HCT116 (cell line): ENCODE measurements around the gene TSPAN13. TPM values are rescaled to one million over a fixed set of nuclear protein-coding genes. Genes with fewer than 3 reads are reported as not detected.

Experiments used
- ATAC-seq: fragments of 200-7000 bp; cut with Tn5 transposase; 2 replicates; pipeline ENCODE4 v1.9.1; 2020; ENCODE audit warnings: mild to moderate bottlenecking, moderate library complexity
- BruUV-seq: library from RNA; stranded (reverse); fragments of 400-500 nt; replicated peaks from 2 replicates; lab custom pipeline; 2021; lab: Mats Ljungman, UMichigan
- CTCF ChIA-PET: fragments of 300-600 bp; sonication (Branson Sonifier 250); formaldehyde crosslinking; loops from one replicate; lab custom pipeline; 2021; ENCODE audit warnings: antibody characterized with exemption; lab: Charles Lee
- POLR2A ChIA-PET: fragments of 300-600, 350-600 bp; sonication (Branson Sonifier 250); formaldehyde crosslinking; loops from one replicate; lab custom pipeline; 2021; ENCODE audit warnings: antibody characterized with exemption; lab: Charles Lee
- RAD21 ChIA-PET, 2 experiments: fragments of 300-600 bp; sonication (Branson Sonifier 250); formaldehyde crosslinking; loops; one replicate each; lab custom pipeline; 2023; ENCODE audit warnings: low total read pairs in 2 of 2; ENCODE audit not compliant: uncharacterized antibody in 2 of 2, unreplicated experiment in 2 of 2, low non-redundant PET in 1 of 2; lab: Charles Lee
- DNase-seq: peaks from one replicate; pipeline ENCODE4 v3.0.0-alpha.2; 2010; ENCODE audit warnings: low read depth, low spot score
- H2AFZ ChIP-seq: fragments of 200-600 bp; shearing (Covaris generic), sonication (generic); 2 replicates; pipeline ENCODE4 v1.6.1; 2017; ENCODE audit warnings: low read depth, mixed run types, mixed read lengths, antibody characterized with exemption, low read length; ENCODE audit not compliant: poor library complexity, severe bottlenecking
- H3K27ac ChIP-seq: 2 replicates; pipeline ENCODE4 v1.5.1; 2012; ENCODE audit warnings: low read depth, low read length
- H3K27me3 ChIP-seq: fragments of 200-600 bp; sonication (generic); 2 replicates; pipeline ENCODE4 v1.6.1; 2016; ENCODE audit warnings: mixed run types, low read length, mixed read lengths; ENCODE audit not compliant: insufficient read depth
- H3K36me3 ChIP-seq, 2 experiments: fragments of 200-500 bp in 1 of 2; fragments of 200-600 bp in 1 of 2; sonication (Bioruptor generic) in 1 of 2; sonication (generic) in 1 of 2; 2 replicates each; pipeline versions ENCODE4 v1.5.1 to v1.6.1; 2014 to 2016; ENCODE audit warnings: low read length in 2 of 2, inconsistent platforms in 1 of 2, mixed read lengths in 1 of 2, mixed run types in 1 of 2; ENCODE audit not compliant: insufficient read depth in 2 of 2, control insufficient read depth in 1 of 2
- H3K4me1 ChIP-seq, 2 experiments: fragments of 200-600 bp in 1 of 2; sonication (generic) in 1 of 2; 2 replicates each; pipeline versions ENCODE4 v1.5.1 to v1.6.1; 2012 to 2017; ENCODE audit warnings: low read length in 2 of 2, inconsistent platforms in 1 of 2, mild to moderate bottlenecking in 1 of 2, mixed read lengths in 1 of 2, mixed run types in 1 of 2, moderate library complexity in 1 of 2; ENCODE audit not compliant: insufficient read depth in 2 of 2, control insufficient read depth in 1 of 2
- H3K4me2 ChIP-seq: fragments of 200-600 bp; sonication (generic); 2 replicates; pipeline ENCODE4 v1.6.1; 2017; ENCODE audit warnings: mixed run types, low read length, mixed read lengths
- H3K4me3 ChIP-seq, 2 experiments: fragments of 200-600 bp in 1 of 2; sonication (generic) in 1 of 2; replicated peaks in 1 of 2; 2 replicates each; pipeline ENCODE4 v1.5.1; 2011 to 2016; ENCODE audit warnings: low read length in 2 of 2, control low read depth in 1 of 2, low read depth in 1 of 2, mild to moderate bottlenecking in 1 of 2, mixed read lengths in 1 of 2, mixed run types in 1 of 2
- H3K79me2 ChIP-seq: fragments of 200-600 bp; sonication (generic); 2 replicates; pipeline ENCODE4 v1.6.1; 2017; ENCODE audit warnings: mild to moderate bottlenecking, mixed run types, low read length, moderate library complexity, mixed read lengths; ENCODE audit not compliant: insufficient read depth
- H3K9ac ChIP-seq: fragments of 200-600 bp; sonication (generic); 2 replicates; pipeline ENCODE4 v1.6.1; 2016; ENCODE audit warnings: low read length, mixed read lengths
- H3K9me2 ChIP-seq: fragments of 200-600 bp; sonication (generic), shearing (Covaris generic); 2 replicates; pipeline ENCODE4 v1.6.1; 2017; ENCODE audit warnings: mixed run types, mild to moderate bottlenecking, moderate library complexity; ENCODE audit not compliant: insufficient read depth
- H3K9me3 ChIP-seq, 2 experiments: fragments of 200-500 bp in 1 of 2; fragments of 200-600 bp in 1 of 2; sonication (Bioruptor generic) in 1 of 2; sonication (generic) in 1 of 2; 2 replicates each; pipeline ENCODE4 v1.6.1; 2014 to 2017; ENCODE audit warnings: low read length in 2 of 2, mixed read lengths in 2 of 2, inconsistent platforms in 1 of 2, low read depth in 1 of 2, mild to moderate bottlenecking in 1 of 2, mixed run types in 1 of 2, moderate library complexity in 1 of 2; ENCODE audit not compliant: control insufficient read depth in 1 of 2, insufficient read depth in 1 of 2
- H4K20me1 ChIP-seq: fragments of 200-600 bp; sonication (generic), shearing (Covaris generic); 2 replicates; pipeline ENCODE4 v1.6.1; 2017; ENCODE audit warnings: mixed run types, mild to moderate bottlenecking, moderate library complexity; ENCODE audit not compliant: insufficient read depth
- CEBPB ChIP-seq: IDR thresholded peaks from 2 replicates; pipeline ENCODE4 v1.6.1; 2012; ENCODE audit warnings: low read depth
- ELF1 ChIP-seq: IDR thresholded peaks from 2 replicates; pipeline ENCODE4 v1.6.1; 2012; ENCODE audit warnings: low read depth, borderline replicate concordance
- EZH2 ChIP-seq: fragments of 200-600 bp; sonication (generic); IDR thresholded peaks from 2 replicates; pipeline ENCODE4 v1.6.1; 2017; ENCODE audit warnings: antibody characterized with exemption, mixed run types
- EZH2phosphoT487 ChIP-seq: fragments of 200-600 bp; IDR thresholded peaks from 2 replicates; pipeline ENCODE4 v1.6.1; 2018; ENCODE audit warnings: antibody characterized with exemption, borderline replicate concordance
- FOSL1 ChIP-seq: IDR thresholded peaks from 2 replicates; pipeline ENCODE4 v1.6.1; 2012; ENCODE audit warnings: low read depth
- MAX ChIP-seq: IDR thresholded peaks from 2 replicates; pipeline ENCODE4 v1.6.1; 2012
- SIN3A ChIP-seq: IDR thresholded peaks from 2 replicates; pipeline ENCODE4 v1.6.1; 2012; ENCODE audit warnings: low read depth
- SP1 ChIP-seq: IDR thresholded peaks from 2 replicates; pipeline ENCODE4 v1.6.1; 2012; ENCODE audit warnings: low read depth
- SRF ChIP-seq: IDR thresholded peaks from 2 replicates; pipeline ENCODE4 v1.6.1; 2012; ENCODE audit warnings: low read depth
- ZFX ChIP-seq: fragments of 450-650 bp; IDR thresholded peaks from 2 replicates; pipeline ENCODE4 v1.6.1; 2017
- ZNF274 ChIP-seq: fragments of 200-500 bp; sonication (Bioruptor generic); IDR thresholded peaks from 2 replicates; pipeline ENCODE4 v1.6.1; 2014; ENCODE audit warnings: mild to moderate bottlenecking, low read depth, low read length, inconsistent platforms
- intact Hi-C: fragments of 100-400 bp; cut with micrococcal nuclease; formaldehyde crosslinking; loops from 2 replicates; pipeline ENCODE4 v1.10.0; 2022
- total RNA-seq: library from RNA; stranded (reverse); gene quantifications from one replicate; pipeline ENCODE4 v1.2.1, GENCODE V29; 2021; ENCODE audit not compliant: unreplicated experiment
- TF ChIP-seq, protein P1 (sequence below): IDR thresholded peaks from 2 replicates; pipeline ENCODE4 v1.6.1; 2012
- TF ChIP-seq, protein P2 (sequence below), 3 experiments: fragments of 200-600 bp in 1 of 3; sonication (generic) in 1 of 3; IDR thresholded peaks in 2 of 3; conservative IDR thresholded peaks in 1 of 3; 2 replicates each; pipeline ENCODE4 v1.5.1; 2012 to 2017; ENCODE audit warnings: low read depth in 2 of 3, low read length in 2 of 3, antibody characterized with exemption in 1 of 3, borderline replicate concordance in 1 of 3, control low read depth in 1 of 3, mild to moderate bottlenecking in 1 of 3, mixed read lengths in 1 of 3, mixed run types in 1 of 3, moderate library complexity in 1 of 3; ENCODE audit not compliant: insufficient read depth in 1 of 3
- TF ChIP-seq, protein P3 (sequence below): IDR thresholded peaks from 2 replicates; pipeline ENCODE4 v1.6.1; 2011; ENCODE audit warnings: mild to moderate bottlenecking, low read length, moderate library complexity; ENCODE audit not compliant: insufficient replicate concordance; ENCODE audit errors: extremely low read depth

TSPAN13 gene
- total RNA-seq, 1 experiment from 2014 or later = 18.5 TPM

GRCh38 chr7:16773326-16773725 is 19.8 kb downstream of the TSPAN13 start:
- ATAC-seq (no peak), DNase-seq (no peak)
- POLR2A ChIA-PET = no interaction called here
- RAD21 ChIA-PET = no interaction called here
- BruUV-seq = no TSS peak
- Histone ChIP-seq H3K4me3 (no peak overlapping the region), H2AFZ (no peak overlapping the region), H3K9me2 (no peaks in the 10 kb centered on the region), H3K9me3 (no peaks in the 10 kb centered on the region), H3K36me3 (no peaks in the 10 kb centered on the region), H4K20me1 (no peaks in the 10 kb centered on the region), H3K79me2 (no peaks in the 10 kb centered on the region), H3K4me1 (no peaks in the 10 kb centered on the region), H3K27me3 (no peaks in the 10 kb centered on the region), H3K9ac (no peak overlapping the region), H3K4me2 (no peak overlapping the region), H3K27ac (no peak overlapping the region)
- intact Hi-C loops = no loop called here
- no peak for TF ChIP-seq MAX
- TF ChIP-seq, protein P1, sequence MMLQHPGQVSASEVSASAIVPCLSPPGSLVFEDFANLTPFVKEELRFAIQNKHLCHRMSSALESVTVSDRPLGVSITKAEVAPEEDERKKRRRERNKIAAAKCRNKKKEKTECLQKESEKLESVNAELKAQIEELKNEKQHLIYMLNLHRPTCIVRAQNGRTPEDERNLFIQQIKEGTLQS = no peak
- no peak for TF ChIP-seq SP1
- TF ChIP-seq EZH2 = no peak
- TF ChIP-seq CEBPB = no peak
- no peak for TF ChIP-seq FOSL1
- no peak for TF ChIP-seq EZH2phosphoT487
- no peak for TF ChIP-seq ELF1
- TF ChIP-seq, protein P2, sequence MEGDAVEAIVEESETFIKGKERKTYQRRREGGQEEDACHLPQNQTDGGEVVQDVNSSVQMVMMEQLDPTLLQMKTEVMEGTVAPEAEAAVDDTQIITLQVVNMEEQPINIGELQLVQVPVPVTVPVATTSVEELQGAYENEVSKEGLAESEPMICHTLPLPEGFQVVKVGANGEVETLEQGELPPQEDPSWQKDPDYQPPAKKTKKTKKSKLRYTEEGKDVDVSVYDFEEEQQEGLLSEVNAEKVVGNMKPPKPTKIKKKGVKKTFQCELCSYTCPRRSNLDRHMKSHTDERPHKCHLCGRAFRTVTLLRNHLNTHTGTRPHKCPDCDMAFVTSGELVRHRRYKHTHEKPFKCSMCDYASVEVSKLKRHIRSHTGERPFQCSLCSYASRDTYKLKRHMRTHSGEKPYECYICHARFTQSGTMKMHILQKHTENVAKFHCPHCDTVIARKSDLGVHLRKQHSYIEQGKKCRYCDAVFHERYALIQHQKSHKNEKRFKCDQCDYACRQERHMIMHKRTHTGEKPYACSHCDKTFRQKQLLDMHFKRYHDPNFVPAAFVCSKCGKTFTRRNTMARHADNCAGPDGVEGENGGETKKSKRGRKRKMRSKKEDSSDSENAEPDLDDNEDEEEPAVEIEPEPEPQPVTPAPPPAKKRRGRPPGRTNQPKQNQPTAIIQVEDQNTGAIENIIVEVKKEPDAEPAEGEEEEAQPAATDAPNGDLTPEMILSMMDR (IDR thresholded peaks at IDR 0.05 in 2 of 3, conservative IDR thresholded peaks at IDR 0.05 in 1 of 3; ENCODE audit: borderline replicate concordance in 1 of 3, insufficient read depth in 1 of 3, low read depth in 2 of 3, low read length in 2 of 3) = no peak
- TF ChIP-seq SIN3A = no peak
- no peak for TF ChIP-seq ZFX
- TF ChIP-seq SRF = no peak
- TF ChIP-seq ZNF274 = no peak
- TF ChIP-seq, protein P3, sequence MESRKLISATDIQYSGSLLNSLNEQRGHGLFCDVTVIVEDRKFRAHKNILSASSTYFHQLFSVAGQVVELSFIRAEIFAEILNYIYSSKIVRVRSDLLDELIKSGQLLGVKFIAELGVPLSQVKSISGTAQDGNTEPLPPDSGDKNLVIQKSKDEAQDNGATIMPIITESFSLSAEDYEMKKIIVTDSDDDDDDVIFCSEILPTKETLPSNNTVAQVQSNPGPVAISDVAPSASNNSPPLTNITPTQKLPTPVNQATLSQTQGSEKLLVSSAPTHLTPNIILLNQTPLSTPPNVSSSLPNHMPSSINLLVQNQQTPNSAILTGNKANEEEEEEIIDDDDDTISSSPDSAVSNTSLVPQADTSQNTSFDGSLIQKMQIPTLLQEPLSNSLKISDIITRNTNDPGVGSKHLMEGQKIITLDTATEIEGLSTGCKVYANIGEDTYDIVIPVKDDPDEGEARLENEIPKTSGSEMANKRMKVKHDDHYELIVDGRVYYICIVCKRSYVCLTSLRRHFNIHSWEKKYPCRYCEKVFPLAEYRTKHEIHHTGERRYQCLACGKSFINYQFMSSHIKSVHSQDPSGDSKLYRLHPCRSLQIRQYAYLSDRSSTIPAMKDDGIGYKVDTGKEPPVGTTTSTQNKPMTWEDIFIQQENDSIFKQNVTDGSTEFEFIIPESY = no peak
- CTCF ChIA-PET = no interaction called here
